Measurements from ENCODE around the gene FBXO11. TPM values are rescaled to one million over a fixed set of nuclear protein-coding genes. Genes with fewer than 3 reads are reported as not detected.

Gene FBXO11
- total and polyA plus RNA-seq, 10 of the 15 experiments (the other 5 are each of a cell fraction or from before 2014, with no cell fraction given) = 5.9 to 38.9 (median 22.5) TPM

DNA sequence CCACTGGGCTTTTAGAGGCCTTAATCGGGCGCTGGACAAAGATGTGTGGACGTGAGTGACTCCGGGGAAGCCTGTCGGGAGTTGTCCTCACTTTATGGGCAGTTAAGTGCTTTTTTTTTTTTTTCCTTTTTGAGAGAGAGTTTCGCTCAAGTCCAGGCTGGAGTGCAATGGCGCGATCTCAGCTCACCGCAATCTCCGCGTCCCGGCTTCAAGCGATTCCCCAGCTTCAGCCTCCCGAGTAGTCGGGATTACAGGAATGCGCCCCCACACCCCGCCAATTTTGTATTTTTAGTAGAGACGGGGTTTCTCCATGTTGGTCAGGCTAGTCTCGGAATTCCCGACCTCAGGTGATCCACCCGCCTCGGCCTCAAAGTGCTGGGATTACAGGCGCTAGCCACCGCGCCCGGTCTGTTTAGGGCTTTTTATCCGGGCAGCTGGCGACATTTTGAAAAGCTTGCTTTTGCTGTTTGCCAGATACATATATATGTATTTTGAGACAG lies 121.9 kb downstream of the FBXO11 start:
- ChIA-PET RAD21 (ENCODE audit: unreplicated experiment) (no interaction called here), SMC1A (ENCODE audit: uncharacterized antibody, unreplicated experiment) (no interaction called here), POLR2A (interaction anchor here (0.6 to 1.2 kb wide), 2 partner anchors 382 to 546 kb away, joined by 3 to 5 read pairs; partner anchors contain the start of gene MSH2), CTCF (interaction anchor here (0.7 kb wide), 1 partner anchor 347 kb away, joined by 4 read pairs; no protein-coding TSS in a partner anchor)
- DNase-seq (ENCODE audit: low read depth, low spot score) = no peak
- peak overlapping the region; percentile 65 for H3K4me3 ChIP-seq
- in situ Hi-C loops (cut with MboI) (no loop called here), intact Hi-C loops (cut with micrococcal nuclease; ENCODE audit: unreplicated experiment) (loop anchor here (5.0 kb wide), 1 partner anchor 113 kb away; no protein-coding TSS in a partner anchor)
- 78% methylated on average over 27 of the region's 28 CpGs for WGBS (ENCODE audit: insufficient coverage, insufficient replicate concordance, low lambda C conversion rate, missing lambda C conversion rate)
- FAIRE-seq = no peak
- no peaks in the 10 kb centered on the region; the same call in 1 of the 3 replicates for H3K9me3 ChIP-seq (replicated peaks; ENCODE audit: control insufficient read depth, insufficient read depth, low read length)
- no peak overlapping the region for H2AFZ ChIP-seq (ENCODE audit: control insufficient read depth, low read depth, low read length)
- H3K79me2 ChIP-seq (ENCODE audit: control insufficient read depth, insufficient read depth, low read length) = peaks cover 50% of the 10 kb centered on the region
- H3K36me3 ChIP-seq (ENCODE audit: control insufficient read depth in 2 of 2, insufficient read depth in 2 of 2, low read length in 1 of 2) = peaks cover 0 to 10% of the 10 kb centered on the region in 2 experiments; a peak in 1 of 4 replicates
- H3K4me2 ChIP-seq (ENCODE audit: control insufficient read depth, insufficient read depth) = peak overlapping the region; percentile 81
- no peaks in the 10 kb centered on the region for H3K27me3 ChIP-seq (replicated peaks in 1 of 2; ENCODE audit: control insufficient read depth in 2 of 2, insufficient read depth in 2 of 2, low read length in 1 of 2)
- no TSS peak for BruUV-seq (replicated peaks)
- no peak overlapping the region for H3K9ac ChIP-seq (ENCODE audit: control insufficient read depth, insufficient read depth, low read length)
- H4K20me1 ChIP-seq (ENCODE audit: control insufficient read depth, insufficient read depth) = no peaks in the 10 kb centered on the region
- no peak for ATAC-seq
- 0 out of 2 replicates have a peak, but pooled peaks cover 8% of the 10 kb centered on the region for H3K4me1 ChIP-seq (ENCODE audit: control insufficient read depth, insufficient read depth, low read length)
- no peak overlapping the region for H3K27ac ChIP-seq (ENCODE audit: control insufficient read depth, insufficient read depth)
- TF ChIP-seq IKZF1 (conservative IDR thresholded peaks at IDR 0.05) (no peak), MXI1 (IDR thresholded peaks at IDR 0.05; ENCODE audit: low read depth, low read length) (no peak), BACH1 (IDR thresholded peaks at IDR 0.05; ENCODE audit: borderline replicate concordance) (no peak), ZSCAN29 (IDR thresholded peaks at IDR 0.05) (no peak), SMC3 (IDR thresholded peaks at IDR 0.05; ENCODE audit: borderline replicate concordance, low read length) (no peak)
- TF ChIP-seq, protein P1, sequence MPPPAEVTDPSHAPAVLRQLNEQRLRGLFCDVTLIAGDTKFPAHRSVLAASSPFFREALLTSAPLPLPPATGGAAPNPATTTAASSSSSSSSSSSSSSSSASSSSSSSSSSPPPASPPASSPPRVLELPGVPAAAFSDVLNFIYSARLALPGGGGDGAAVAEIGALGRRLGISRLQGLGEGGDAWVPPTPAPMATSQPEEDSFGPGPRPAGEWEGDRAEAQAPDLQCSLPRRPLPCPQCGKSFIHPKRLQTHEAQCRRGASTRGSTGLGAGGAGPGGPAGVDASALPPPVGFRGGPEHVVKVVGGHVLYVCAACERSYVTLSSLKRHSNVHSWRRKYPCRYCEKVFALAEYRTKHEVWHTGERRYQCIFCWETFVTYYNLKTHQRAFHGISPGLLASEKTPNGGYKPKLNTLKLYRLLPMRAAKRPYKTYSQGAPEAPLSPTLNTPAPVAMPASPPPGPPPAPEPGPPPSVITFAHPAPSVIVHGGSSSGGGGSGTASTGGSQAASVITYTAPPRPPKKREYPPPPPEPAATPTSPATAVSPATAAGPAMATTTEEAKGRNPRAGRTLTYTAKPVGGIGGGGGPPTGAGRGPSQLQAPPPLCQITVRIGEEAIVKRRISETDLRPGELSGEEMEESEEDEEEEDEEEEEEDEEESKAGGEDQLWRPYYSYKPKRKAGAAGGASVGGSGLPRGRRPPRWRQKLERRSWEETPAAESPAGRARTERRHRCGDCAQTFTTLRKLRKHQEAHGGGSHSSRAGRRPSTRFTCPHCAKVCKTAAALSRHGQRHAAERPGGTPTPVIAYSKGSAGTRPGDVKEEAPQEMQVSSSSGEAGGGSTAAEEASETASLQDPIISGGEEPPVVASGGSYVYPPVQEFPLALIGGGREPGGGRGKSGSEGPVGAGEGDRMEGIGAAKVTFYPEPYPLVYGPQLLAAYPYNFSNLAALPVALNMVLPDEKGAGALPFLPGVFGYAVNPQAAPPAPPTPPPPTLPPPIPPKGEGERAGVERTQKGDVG (CRISPR knock-in tag; IDR thresholded peaks at IDR 0.05) = no peak
- TF ChIP-seq, protein P2, sequence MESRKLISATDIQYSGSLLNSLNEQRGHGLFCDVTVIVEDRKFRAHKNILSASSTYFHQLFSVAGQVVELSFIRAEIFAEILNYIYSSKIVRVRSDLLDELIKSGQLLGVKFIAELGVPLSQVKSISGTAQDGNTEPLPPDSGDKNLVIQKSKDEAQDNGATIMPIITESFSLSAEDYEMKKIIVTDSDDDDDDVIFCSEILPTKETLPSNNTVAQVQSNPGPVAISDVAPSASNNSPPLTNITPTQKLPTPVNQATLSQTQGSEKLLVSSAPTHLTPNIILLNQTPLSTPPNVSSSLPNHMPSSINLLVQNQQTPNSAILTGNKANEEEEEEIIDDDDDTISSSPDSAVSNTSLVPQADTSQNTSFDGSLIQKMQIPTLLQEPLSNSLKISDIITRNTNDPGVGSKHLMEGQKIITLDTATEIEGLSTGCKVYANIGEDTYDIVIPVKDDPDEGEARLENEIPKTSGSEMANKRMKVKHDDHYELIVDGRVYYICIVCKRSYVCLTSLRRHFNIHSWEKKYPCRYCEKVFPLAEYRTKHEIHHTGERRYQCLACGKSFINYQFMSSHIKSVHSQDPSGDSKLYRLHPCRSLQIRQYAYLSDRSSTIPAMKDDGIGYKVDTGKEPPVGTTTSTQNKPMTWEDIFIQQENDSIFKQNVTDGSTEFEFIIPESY (IDR thresholded peaks at IDR 0.05) = peak; percentile 75
- TF ChIP-seq, protein P3, sequence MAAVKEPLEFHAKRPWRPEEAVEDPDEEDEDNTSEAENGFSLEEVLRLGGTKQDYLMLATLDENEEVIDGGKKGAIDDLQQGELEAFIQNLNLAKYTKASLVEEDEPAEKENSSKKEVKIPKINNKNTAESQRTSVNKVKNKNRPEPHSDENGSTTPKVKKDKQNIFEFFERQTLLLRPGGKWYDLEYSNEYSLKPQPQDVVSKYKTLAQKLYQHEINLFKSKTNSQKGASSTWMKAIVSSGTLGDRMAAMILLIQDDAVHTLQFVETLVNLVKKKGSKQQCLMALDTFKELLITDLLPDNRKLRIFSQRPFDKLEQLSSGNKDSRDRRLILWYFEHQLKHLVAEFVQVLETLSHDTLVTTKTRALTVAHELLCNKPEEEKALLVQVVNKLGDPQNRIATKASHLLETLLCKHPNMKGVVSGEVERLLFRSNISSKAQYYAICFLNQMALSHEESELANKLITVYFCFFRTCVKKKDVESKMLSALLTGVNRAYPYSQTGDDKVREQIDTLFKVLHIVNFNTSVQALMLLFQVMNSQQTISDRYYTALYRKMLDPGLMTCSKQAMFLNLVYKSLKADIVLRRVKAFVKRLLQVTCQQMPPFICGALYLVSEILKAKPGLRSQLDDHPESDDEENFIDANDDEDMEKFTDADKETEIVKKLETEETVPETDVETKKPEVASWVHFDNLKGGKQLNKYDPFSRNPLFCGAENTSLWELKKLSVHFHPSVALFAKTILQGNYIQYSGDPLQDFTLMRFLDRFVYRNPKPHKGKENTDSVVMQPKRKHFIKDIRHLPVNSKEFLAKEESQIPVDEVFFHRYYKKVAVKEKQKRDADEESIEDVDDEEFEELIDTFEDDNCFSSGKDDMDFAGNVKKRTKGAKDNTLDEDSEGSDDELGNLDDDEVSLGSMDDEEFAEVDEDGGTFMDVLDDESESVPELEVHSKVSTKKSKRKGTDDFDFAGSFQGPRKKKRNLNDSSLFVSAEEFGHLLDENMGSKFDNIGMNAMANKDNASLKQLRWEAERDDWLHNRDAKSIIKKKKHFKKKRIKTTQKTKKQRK (IDR thresholded peaks at IDR 0.05; ENCODE audit: low read depth, low read length) = no peak
- TF ChIP-seq, protein P4, sequence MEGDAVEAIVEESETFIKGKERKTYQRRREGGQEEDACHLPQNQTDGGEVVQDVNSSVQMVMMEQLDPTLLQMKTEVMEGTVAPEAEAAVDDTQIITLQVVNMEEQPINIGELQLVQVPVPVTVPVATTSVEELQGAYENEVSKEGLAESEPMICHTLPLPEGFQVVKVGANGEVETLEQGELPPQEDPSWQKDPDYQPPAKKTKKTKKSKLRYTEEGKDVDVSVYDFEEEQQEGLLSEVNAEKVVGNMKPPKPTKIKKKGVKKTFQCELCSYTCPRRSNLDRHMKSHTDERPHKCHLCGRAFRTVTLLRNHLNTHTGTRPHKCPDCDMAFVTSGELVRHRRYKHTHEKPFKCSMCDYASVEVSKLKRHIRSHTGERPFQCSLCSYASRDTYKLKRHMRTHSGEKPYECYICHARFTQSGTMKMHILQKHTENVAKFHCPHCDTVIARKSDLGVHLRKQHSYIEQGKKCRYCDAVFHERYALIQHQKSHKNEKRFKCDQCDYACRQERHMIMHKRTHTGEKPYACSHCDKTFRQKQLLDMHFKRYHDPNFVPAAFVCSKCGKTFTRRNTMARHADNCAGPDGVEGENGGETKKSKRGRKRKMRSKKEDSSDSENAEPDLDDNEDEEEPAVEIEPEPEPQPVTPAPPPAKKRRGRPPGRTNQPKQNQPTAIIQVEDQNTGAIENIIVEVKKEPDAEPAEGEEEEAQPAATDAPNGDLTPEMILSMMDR (IDR thresholded peaks at IDR 0.05 in 2 of 3, conservative IDR thresholded peaks at IDR 0.05 in 1 of 3; ENCODE audit: control insufficient read depth in 2 of 3, extremely low read depth in 1 of 3, insufficient read depth in 1 of 3, low read depth in 3 of 3, low read length in 3 of 3) = no peak
- TF ChIP-seq, protein P5, sequence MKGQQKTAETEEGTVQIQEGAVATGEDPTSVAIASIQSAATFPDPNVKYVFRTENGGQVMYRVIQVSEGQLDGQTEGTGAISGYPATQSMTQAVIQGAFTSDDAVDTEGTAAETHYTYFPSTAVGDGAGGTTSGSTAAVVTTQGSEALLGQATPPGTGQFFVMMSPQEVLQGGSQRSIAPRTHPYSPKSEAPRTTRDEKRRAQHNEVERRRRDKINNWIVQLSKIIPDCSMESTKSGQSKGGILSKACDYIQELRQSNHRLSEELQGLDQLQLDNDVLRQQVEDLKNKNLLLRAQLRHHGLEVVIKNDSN (IDR thresholded peaks at IDR 0.05; ENCODE audit: borderline replicate concordance, extremely low read length, insufficient read depth, low read depth, low read length) = no peak

All from GM12878 (cell line).